Transverse colon (tissue), 4 donors: Measurements from ENCODE around the gene PTGR2.

Experiments
- CTCF ChIP-seq, 5 experiments: fragments of 200-600 bp in 3 of 5; fragments of 450-650 bp in 2 of 5; sonication (generic) in 3 of 5; IDR thresholded peaks; 1 replicate in 2 of 5; 2 replicates in 3 of 5; pipeline ENCODE4 v1.5.1; 2016 to 2017; ENCODE audit warnings: antibody characterized with exemption in 5 of 5, inconsistent platforms in 3 of 5, mild to moderate bottlenecking in 2 of 5, moderate library complexity in 1 of 5
- POLR2A ChIP-seq: fragments of 450-650 bp; IDR thresholded peaks from one replicate; pipeline ENCODE4 v1.6.1; 2016; ENCODE audit warnings: antibody characterized with exemption, mild to moderate bottlenecking, moderate library complexity
- POLR2AphosphoS5 ChIP-seq, 3 donors: sonication (generic); formaldehyde crosslinking; IDR thresholded peaks; one replicate each; pipeline ENCODE4 v1.6.1; 2016; ENCODE audit warnings: antibody characterized with exemption in 3 of 3

GRCh38 chr14:73834261-73834625, 17.4 kb upstream of the PTGR2 start:
- TF ChIP-seq CTCF (IDR thresholded peaks at IDR 0.05) (no peak), POLR2AphosphoS5 (IDR thresholded peaks at IDR 0.05) (no peak), POLR2A (no peak)
